Mucosa of rectum (tissue), 2 donors: ENCODE results near the gene SF1.

Source experiments
- H3K27ac ChIP-seq, 2 donors: one replicate each; pipeline ENCODE4 v1.7.0; 2013; ENCODE audit warnings: inconsistent platforms in 2 of 2, low read depth in 2 of 2, low read length in 2 of 2
- H3K27me3 ChIP-seq, 2 donors: one replicate each; pipeline ENCODE4 v1.7.0; 2013; ENCODE audit warnings: low read length in 2 of 2; ENCODE audit not compliant: control insufficient read depth in 2 of 2, insufficient read depth in 2 of 2
- H3K36me3 ChIP-seq, 2 donors: one replicate each; pipeline ENCODE4 v1.7.0; 2013; ENCODE audit warnings: low read length in 2 of 2; ENCODE audit not compliant: control insufficient read depth in 2 of 2, insufficient read depth in 2 of 2
- H3K4me1 ChIP-seq, 2 donors: one replicate each; pipeline ENCODE4 v1.7.0; 2013; ENCODE audit warnings: low read length in 2 of 2, mild to moderate bottlenecking in 1 of 2; ENCODE audit not compliant: control insufficient read depth in 2 of 2, insufficient read depth in 2 of 2
- H3K4me3 ChIP-seq, 2 donors: one replicate each; pipeline ENCODE4 v1.7.0; 2013; ENCODE audit warnings: low read length in 2 of 2
- H3K9ac ChIP-seq, 2 donors: one replicate each; pipeline ENCODE4 v1.7.0; 2013; ENCODE audit warnings: low read length in 2 of 2, low read depth in 1 of 2, mild to moderate bottlenecking in 1 of 2
- H3K9me3 ChIP-seq, 2 donors: one replicate each; pipeline ENCODE4 v1.7.0; 2013; ENCODE audit warnings: low read length in 2 of 2; ENCODE audit not compliant: control insufficient read depth in 2 of 2
- donor health status: healthy.
- donor health status: Normal muscosa, but diverticular disease.

SF1 gene

GRCh38 chr11:64810891-64811272, 32.5 kb upstream of the SF1 start:
- Histone ChIP-seq H3K27me3 (no peaks in the 10 kb centered on the region), H3K4me3 (peak overlapping the region; percentile 79 to 80), H3K9ac (no peak overlapping the region), H3K4me1 (peaks cover 9 to 10% of the 10 kb centered on the region in 2 donors), H3K36me3 (peaks cover 0 to 7% of the 10 kb centered on the region in 2 donors), H3K9me3 (no peaks in the 10 kb centered on the region), H3K27ac (peak overlapping the region in 1 of 2 donors; percentile 77)

- peaks cover 9 to 10% of the 10 kb centered on the region in 2 donors for H3K4me1 ChIP-seq
- H3K36me3 ChIP-seq = peaks cover 2 to 8% of the 10 kb centered on the region in 2 donors
- no peaks in the 10 kb centered on the region for H3K9me3 ChIP-seq
- H3K9ac ChIP-seq = peak within 1 kb of the TSS; percentile 74 to 76
- no peaks in the 10 kb centered on the region for H3K27me3 ChIP-seq
- peak within 1 kb of the TSS; percentile 79 to 80 for H3K4me3 ChIP-seq
- peak within 1 kb of the TSS; percentile 77 to 80 for H3K27ac ChIP-seq
These were observed 32.0 kb upstream of the SF1 start, which contains the start of gene MEN1 for GRCh38 chr11:64810271-64810890. TSS of gene MEN1 (minus strand) at chr11:64810551. CDS start at chr11:64810109, 442 bp downstream.

GRCh38 chr11:64809781-64810241, 31.5 kb upstream of the SF1 start:
- peak overlapping the region; percentile 79 to 80 for H3K4me3 ChIP-seq
- no peaks in the 10 kb centered on the region for H3K27me3 ChIP-seq
- peak overlapping the region; percentile 74 to 76 for H3K9ac ChIP-seq
- no peaks in the 10 kb centered on the region for H3K9me3 ChIP-seq
- peak overlapping the region; percentile 77 to 80 for H3K27ac ChIP-seq
- H3K36me3 ChIP-seq = peaks cover 4 to 13% of the 10 kb centered on the region in 2 donors
- peaks cover 9 to 10% of the 10 kb centered on the region in 2 donors for H3K4me1 ChIP-seq

- Histone ChIP-seq H3K9ac (no peak overlapping the region), H3K4me1 (peaks cover 20 to 24% of the 10 kb centered on the region in 2 donors), H3K27ac (no peak overlapping the region), H3K4me3 (no peak overlapping the region), H3K36me3 (peaks cover 4 to 15% of the 10 kb centered on the region in 2 donors), H3K27me3 (no peaks in the 10 kb centered on the region), H3K9me3 (no peaks in the 10 kb centered on the region)
These were observed 27.1 kb upstream of the SF1 start for GRCh38 chr11:64805481-64805880.

GRCh38 chr11:64804346-64805210, 26.2 kb upstream of the SF1 start:
- peaks cover 4 to 15% of the 10 kb centered on the region in 2 donors for H3K36me3 ChIP-seq
- no peak overlapping the region for H3K27ac ChIP-seq
- peak overlapping the region in 1 of 2 donors; percentile 77 for H3K4me3 ChIP-seq
- H3K9ac ChIP-seq = no peak overlapping the region
- no peaks in the 10 kb centered on the region for H3K9me3 ChIP-seq
- H3K4me1 ChIP-seq = peaks cover 18 to 19% of the 10 kb centered on the region in 2 donors
- H3K27me3 ChIP-seq = no peaks in the 10 kb centered on the region

GRCh38 chr11:64803846-64804345, 25.6 kb upstream of the SF1 start:
- Histone ChIP-seq H3K27me3 (no peaks in the 10 kb centered on the region), H3K4me1 (peaks cover 15 to 18% of the 10 kb centered on the region in 2 donors), H3K27ac (peak overlapping the region; percentile 78 to 80), H3K9ac (peak overlapping the region; percentile 51 to 66), H3K4me3 (peak overlapping the region; percentile 76 to 77), H3K36me3 (peaks cover 4 to 15% of the 10 kb centered on the region in 2 donors), H3K9me3 (no peaks in the 10 kb centered on the region)

GRCh38 chr11:64803158-64803845, 25.0 kb upstream of the SF1 start, which contains the start of gene MAP4K2:
TSS of gene MAP4K2 (minus strand) at chr11:64803214. CDS start at chr11:64803149, 65 bp downstream.
- Histone ChIP-seq H3K27me3 (no peaks in the 10 kb centered on the region), H3K9me3 (no peaks in the 10 kb centered on the region), H3K4me1 (peaks cover 15 to 18% of the 10 kb centered on the region in 2 donors), H3K36me3 (peaks cover 4 to 15% of the 10 kb centered on the region in 2 donors), H3K9ac (peak within 1 kb of the TSS; percentile 51 to 66), H3K27ac (peak within 1 kb of the TSS; percentile 78 to 80), H3K4me3 (peak within 1 kb of the TSS; percentile 76 to 77)

- Histone ChIP-seq H3K4me1 (peaks cover 15 to 18% of the 10 kb centered on the region in 2 donors), H3K27ac (peak overlapping the region in 1 of 2 donors; percentile 58), H3K9ac (peak overlapping the region; percentile 14 to 41)
These were observed 24.2 kb upstream of the SF1 start for GRCh38 chr11:64802370-64803157.

More at GRCh38 chr11:64802370-64803157, 24.2 kb upstream of the SF1 start:
- peaks cover 4 to 15% of the 10 kb centered on the region in 2 donors for H3K36me3 ChIP-seq
- no peaks in the 10 kb centered on the region for H3K9me3 ChIP-seq
- peak overlapping the region; percentile 52 to 67 for H3K4me3 ChIP-seq
- no peaks in the 10 kb centered on the region for H3K27me3 ChIP-seq
